Mucosa of descending colon (tissue), 3 donors: ENCODE results near the gene ZIM2. TPM values are rescaled to one million over a fixed set of nuclear protein-coding genes. Genes with fewer than 3 reads are reported as not detected.

ENCODE experiments used
- ATAC-seq: fragments of 200-7000 bp; cut with Tn5 transposase; one replicate; pipeline ENCODE4 v1.9.1; 2020; ENCODE audit warnings: mild to moderate bottlenecking, moderate library complexity
- DNase-seq, 3 donors: peaks; one replicate each; pipeline ENCODE4 v3.0.0-alpha.2; 2020
- H3K36me3 ChIP-seq: fragments of 200-600 bp; one replicate; pipeline ENCODE4 v1.8.0; 2021; ENCODE audit warnings: low read depth, mild to moderate bottlenecking
- H3K4me1 ChIP-seq: fragments of 200-600 bp; one replicate; pipeline ENCODE4 v1.8.0; 2021; ENCODE audit warnings: low read depth, mild to moderate bottlenecking
- H3K4me3 ChIP-seq: fragments of 200-600 bp; one replicate; pipeline ENCODE4 v1.8.0; 2021; ENCODE audit warnings: mild to moderate bottlenecking
- H3K9me3 ChIP-seq: fragments of 200-600 bp; one replicate; pipeline ENCODE4 v1.8.0; 2021; ENCODE audit warnings: mild to moderate bottlenecking
- intact Hi-C, 2 donors: fragments of 100-400 bp; cut with DNase I in 1 of 2; cut with micrococcal nuclease in 1 of 2; formaldehyde crosslinking; loops; one replicate each; pipeline versions ENCODE4 v1.11.0 to v1.11.1; 2022; cut with DNase I, micrococcal nuclease
- total RNA-seq, 3 donors: library from RNA; stranded (reverse); fragmentation: NEBNext Ultra II Directional in 2 of 3; extraction: Animal tissue kit (Norgen Biotek cat#: 25700) in 2 of 3; gene quantifications; one replicate each; pipeline versions ENCODE4 v1.2.1 to v1.2.4, GENCODE V29; 2021 to 2023
- TF ChIP-seq, protein P1 (sequence below): fragments of 200-600 bp; IDR thresholded peaks from one replicate; pipeline ENCODE4 v1.8.0; 2022; ENCODE audit warnings: antibody characterized with exemption, mild to moderate bottlenecking
- donor health status: DM: no; HTN: no; CAD: no; lungs with moderate emphysema.
- donor health status: DM: no; HTN: no; CAD: no.
- donor health status: DM: no; HTN: yes; CAD: no.

The ZIM2 gene
- total RNA-seq, 3 donors from 2014 or later: 0.29 to 0.66 TPM; not detected in 1

DNA sequence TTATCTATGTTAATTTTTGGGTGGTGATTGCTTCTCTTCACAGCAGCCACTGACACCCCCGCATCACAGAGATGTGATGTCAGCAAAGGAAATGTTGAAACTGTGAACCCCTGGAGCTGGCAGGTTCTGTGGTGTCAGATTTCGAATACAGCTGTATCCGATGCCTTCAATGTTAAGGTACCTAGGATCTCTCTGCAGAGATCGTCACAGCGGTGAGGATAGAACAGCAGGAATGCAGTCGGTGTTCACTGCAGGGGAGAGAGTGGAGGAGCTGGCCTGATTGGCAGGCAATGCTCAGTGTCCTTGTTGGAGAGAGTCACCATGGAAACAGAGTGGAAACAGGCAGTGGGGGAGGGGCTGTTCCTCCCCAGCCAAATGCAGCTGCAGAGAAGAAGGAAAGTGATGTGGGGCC is 89.4 kb downstream of the ZIM2 start:
- H3K4me3 ChIP-seq: no peak overlapping the region
- ATAC-seq (no peak), DNase-seq (no peak)
- TF ChIP-seq, protein P1, sequence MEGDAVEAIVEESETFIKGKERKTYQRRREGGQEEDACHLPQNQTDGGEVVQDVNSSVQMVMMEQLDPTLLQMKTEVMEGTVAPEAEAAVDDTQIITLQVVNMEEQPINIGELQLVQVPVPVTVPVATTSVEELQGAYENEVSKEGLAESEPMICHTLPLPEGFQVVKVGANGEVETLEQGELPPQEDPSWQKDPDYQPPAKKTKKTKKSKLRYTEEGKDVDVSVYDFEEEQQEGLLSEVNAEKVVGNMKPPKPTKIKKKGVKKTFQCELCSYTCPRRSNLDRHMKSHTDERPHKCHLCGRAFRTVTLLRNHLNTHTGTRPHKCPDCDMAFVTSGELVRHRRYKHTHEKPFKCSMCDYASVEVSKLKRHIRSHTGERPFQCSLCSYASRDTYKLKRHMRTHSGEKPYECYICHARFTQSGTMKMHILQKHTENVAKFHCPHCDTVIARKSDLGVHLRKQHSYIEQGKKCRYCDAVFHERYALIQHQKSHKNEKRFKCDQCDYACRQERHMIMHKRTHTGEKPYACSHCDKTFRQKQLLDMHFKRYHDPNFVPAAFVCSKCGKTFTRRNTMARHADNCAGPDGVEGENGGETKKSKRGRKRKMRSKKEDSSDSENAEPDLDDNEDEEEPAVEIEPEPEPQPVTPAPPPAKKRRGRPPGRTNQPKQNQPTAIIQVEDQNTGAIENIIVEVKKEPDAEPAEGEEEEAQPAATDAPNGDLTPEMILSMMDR: no peak
- no peaks in the 10 kb centered on the region for H3K36me3 ChIP-seq
- intact Hi-C loops: no loop called here
- H3K9me3 ChIP-seq: peaks cover 73% of the 10 kb centered on the region
- no peaks in the 10 kb centered on the region for H3K4me1 ChIP-seq

GRCh38 chr19:56750658-56751057 is 89.9 kb downstream of the ZIM2 start:
- Histone ChIP-seq H3K4me3 (no peak overlapping the region), H3K36me3 (no peaks in the 10 kb centered on the region), H3K9me3 (peaks cover 73% of the 10 kb centered on the region), H3K4me1 (no peaks in the 10 kb centered on the region)
- intact Hi-C loops: no loop called here
- TF ChIP-seq, protein P1: no peak
- no peak for ATAC-seq
- no peak for DNase-seq

- no peaks in the 10 kb centered on the region for H3K36me3 ChIP-seq
- H3K4me3 ChIP-seq: no peak overlapping the region
- H3K4me1 ChIP-seq: no peaks in the 10 kb centered on the region
- peaks cover 69% of the 10 kb centered on the region for H3K9me3 ChIP-seq
- no peak for DNase-seq
- no peak for ATAC-seq
- TF ChIP-seq, protein P1: no peak
- intact Hi-C loops: no loop called here
Observed at GRCh38 chr19:56748378-56748777, 92.1 kb downstream of the ZIM2 start.

- TF ChIP-seq, protein P1: no peak
- intact Hi-C loops: no loop called here
Observed at GRCh38 chr19:56746367-56746766, 94.2 kb downstream of the ZIM2 start.

GRCh38 chr19:56740501-56740900 is 100.0 kb downstream of the ZIM2 start:
- peaks cover 64% of the 10 kb centered on the region for H3K9me3 ChIP-seq
- intact Hi-C loops: no loop called here

More at GRCh38 chr19:56746367-56746766, 94.2 kb downstream of the ZIM2 start:
- ATAC-seq (no peak), DNase-seq (no peak)
- H3K36me3 ChIP-seq: no peaks in the 10 kb centered on the region
- H3K9me3 ChIP-seq: peaks cover 62% of the 10 kb centered on the region
- H3K4me3 ChIP-seq: no peak overlapping the region
- no peaks in the 10 kb centered on the region for H3K4me1 ChIP-seq

More at GRCh38 chr19:56740501-56740900, 100.0 kb downstream of the ZIM2 start:
- TF ChIP-seq, protein P1: no peak
- DNase-seq: no peak
- no peak for ATAC-seq
- Histone ChIP-seq H3K4me3 (no peak overlapping the region), H3K4me1 (no peaks in the 10 kb centered on the region), H3K36me3 (no peaks in the 10 kb centered on the region)
